GM12801 (cell line): ENCODE measurements around the gene ASF1A.

Experiments
- CTCF ChIP-seq: IDR thresholded peaks from one replicate; pipeline ENCODE4 v1.5.1; 2011; ENCODE audit warnings: control low read depth; ENCODE audit not compliant: insufficient read length; ENCODE audit errors: extremely low read depth

ASF1A gene

GRCh38 chr6:118952683-118953082 lies 58.7 kb downstream of the ASF1A start:
- TF ChIP-seq CTCF, result no peak

GRCh38 chr6:118953391-118953790 lies 59.4 kb downstream of the ASF1A start:
- TF ChIP-seq CTCF, result no peak
